ENCODE data around the gene TENT4A.
"Not testable (repeated sequence)": the region's sequence is repeated elsewhere in the genome, so short reads cannot be mapped to it uniquely, and the experiment has no call there.

TENT4A gene

DNA sequence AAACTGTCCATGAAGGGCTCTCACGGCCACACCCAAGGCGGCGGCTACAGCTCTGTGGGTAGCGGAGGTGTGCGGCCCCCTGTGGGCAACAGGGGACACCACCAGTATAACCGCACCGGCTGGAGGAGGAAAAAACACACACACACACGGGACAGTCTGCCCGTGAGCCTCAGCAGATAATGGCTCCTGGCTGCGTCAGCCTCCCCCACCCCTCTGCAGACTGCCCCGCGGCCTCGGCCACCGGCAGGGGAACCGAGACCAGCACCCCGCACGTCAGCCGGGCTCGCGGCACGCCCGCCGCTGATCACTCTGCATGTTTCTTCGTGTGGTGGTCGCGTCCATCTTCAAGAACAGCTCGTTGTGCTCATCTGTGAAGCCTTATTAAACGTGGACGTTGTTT is 41.5 kb downstream of the TENT4A start:
- no peak for DNase-seq

DNA sequence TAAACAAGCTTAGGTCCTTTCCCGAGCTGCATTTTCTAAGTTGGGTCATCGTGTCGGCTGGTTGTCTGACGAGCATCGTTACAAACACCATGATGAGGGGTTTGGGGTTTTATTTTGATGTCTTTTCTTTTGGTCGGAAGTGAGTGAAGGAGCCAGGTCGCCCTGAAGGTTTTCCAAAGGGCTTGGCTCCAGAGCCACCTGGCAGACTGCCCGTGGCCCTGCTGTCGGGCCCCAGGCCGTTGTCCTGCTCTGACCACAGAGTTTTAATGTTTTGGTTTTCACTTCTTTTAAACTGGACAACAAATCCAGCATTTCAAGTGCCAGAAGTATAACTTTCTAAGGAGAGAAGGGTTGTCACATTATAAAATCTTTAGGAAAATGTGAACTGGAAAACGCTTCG is 42.3 kb downstream of the TENT4A start:
- DNase-seq = no peak

DNA sequence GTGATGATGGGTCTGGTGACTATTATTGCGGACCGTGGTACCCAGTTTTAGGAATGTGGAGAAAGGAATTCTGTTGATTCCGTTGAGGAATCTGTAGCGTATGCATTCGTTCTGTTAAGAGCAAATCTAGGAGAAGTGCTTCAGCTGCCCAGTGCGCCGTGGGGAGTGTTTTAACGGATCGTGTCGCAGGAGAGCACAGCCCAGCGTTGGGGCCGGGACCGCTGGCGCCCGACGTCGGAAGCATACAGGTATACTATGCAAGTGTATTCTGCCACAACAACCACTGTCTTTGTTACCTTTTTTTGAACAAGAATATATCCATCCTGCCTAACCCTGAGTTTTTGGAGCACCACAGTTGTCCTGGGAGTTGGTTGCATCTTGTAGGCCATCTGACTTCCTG is 42.7 kb downstream of the TENT4A start:
- DNase-seq = no peak

GRCh38 chr5:6757414-6757969 is 44.3 kb downstream of the TENT4A start:
- no peak for DNase-seq

DNA sequence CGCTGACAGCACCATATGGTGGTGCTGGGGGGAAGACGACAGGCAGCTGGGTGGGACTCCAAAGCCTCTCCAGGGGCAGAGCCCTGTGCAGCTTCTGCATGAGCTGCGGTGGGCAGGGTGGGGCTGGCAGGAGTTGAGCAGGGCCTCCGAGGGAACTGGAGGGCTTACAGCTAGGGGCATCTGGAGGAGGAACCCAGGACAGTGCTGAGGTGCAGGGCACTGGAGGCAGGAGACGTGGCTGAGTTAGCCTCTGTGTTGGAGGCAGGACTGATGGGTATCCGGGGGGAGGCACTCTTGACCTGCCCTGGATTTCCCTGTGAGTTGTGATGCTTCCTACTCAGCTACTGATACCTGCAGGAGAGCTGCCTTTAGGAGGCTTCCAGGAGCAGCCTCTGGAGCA is 45.0 kb downstream of the TENT4A start:
- no peak for DNase-seq

- DNase-seq = no peak
Measured at GRCh38 chr5:6758706-6759105, 45.5 kb downstream of the TENT4A start.

DNA sequence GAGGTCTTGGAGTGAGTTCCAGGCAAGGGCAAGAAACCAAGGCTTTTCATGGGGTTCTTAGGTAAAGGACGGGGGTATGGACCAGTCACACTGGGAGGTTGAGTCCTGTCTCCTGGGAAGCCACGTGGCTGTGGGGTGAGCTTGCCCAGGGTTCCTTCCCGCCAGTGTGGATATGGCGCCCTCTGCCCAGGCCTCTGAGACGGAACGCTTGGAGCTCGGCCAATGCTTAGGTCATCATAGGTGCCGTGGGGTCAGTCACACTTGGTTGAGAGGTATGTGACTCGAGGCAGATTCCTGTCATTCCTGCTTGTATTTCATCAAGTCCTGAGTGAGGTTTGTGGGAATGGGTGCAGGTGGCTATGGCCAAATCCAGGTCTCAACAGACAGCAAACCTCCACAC is 46.2 kb downstream of the TENT4A start:
- no peak for DNase-seq

DNA sequence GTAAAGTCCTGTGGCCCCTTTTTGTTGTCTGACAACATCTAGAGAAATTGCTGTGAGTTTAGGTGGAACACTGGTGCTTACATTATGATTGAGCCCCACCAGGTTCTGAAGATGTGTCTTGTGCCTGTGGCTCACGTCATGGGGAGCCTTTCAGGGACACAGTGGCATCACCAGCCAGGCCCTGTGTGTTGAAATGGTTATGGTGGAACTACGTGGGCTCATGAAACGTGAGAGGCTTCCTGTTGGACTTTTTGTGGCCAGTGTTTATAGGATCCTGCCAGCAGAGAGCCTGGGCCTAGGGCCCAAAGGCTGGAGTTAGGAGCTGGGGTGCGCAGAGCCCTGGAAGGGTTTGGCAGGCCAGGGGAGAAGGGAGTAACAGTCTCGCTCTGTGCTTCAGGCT is 46.8 kb downstream of the TENT4A start:
- DNase-seq = no peak

DNA sequence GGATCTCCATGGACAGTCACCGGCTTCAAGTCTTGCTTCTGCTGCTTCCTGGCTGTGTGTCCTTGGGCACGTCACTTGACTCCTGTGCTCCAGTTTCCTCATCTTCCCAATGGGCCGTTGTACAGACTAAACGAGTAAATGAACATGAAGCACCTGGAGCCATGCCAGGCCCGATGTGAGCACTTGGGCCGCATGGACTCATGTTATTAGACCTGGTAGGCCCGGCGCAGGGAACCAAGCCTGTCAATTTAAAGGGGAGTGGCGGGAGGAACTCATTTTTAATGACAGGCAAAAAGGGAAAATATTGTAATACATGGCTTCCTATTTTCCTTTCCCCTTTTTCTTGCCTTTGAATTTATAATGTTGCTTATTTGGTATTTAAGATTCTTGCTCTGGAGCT is 47.5 kb downstream of the TENT4A start:
- no peak for DNase-seq

DNA sequence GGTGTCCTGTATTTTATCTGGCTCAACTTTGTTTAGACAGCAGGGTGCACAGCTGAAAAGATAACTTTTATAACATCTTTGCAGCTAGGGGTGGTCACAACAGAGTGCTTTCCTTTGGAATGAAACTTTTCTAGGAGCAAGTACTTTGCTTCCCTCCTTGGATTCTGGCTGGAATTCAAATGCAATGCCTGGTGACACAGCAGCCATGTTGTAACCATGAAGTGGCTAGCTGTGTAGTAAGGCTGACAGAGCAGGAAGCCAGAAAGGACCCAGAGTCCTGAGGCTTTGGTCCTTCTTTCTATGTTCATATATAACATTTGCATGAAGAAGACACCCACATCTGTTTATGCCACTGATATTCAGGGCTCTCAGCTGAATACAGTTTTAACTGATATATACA is 48.1 kb downstream of the TENT4A start:
- no peak for DNase-seq

DNA sequence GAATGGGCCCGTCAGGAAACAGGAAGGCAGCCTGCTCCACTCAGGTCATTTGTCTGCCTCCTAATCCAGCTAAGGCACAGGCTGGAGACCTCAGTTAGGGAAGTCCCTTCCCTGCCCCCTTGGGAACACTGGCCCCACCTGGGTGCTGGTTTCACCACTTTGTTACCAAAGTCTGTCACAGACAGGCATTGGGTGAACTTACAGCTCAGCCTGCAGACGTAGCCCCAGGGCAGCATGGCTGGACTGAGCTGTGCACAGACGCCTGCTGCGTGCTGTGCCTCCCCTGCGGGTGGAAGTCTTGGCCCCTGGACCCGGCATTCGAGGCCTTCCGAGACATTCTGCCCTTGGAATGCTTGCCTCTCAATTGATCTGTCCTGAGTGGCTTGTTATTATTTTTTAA is 48.9 kb downstream of the TENT4A start:
- DNase-seq = no peak

- no peak for DNase-seq
Measured at GRCh38 chr5:6762697-6763096, 49.5 kb downstream of the TENT4A start.

- DNase-seq = no peak
Measured at GRCh38 chr5:6763191-6763590, 50.0 kb downstream of the TENT4A start.

GRCh38 chr5:6765612-6766525 is 52.6 kb downstream of the TENT4A start:
- peak; percentile 14 to 55 (median 25) for DNase-seq

DNA sequence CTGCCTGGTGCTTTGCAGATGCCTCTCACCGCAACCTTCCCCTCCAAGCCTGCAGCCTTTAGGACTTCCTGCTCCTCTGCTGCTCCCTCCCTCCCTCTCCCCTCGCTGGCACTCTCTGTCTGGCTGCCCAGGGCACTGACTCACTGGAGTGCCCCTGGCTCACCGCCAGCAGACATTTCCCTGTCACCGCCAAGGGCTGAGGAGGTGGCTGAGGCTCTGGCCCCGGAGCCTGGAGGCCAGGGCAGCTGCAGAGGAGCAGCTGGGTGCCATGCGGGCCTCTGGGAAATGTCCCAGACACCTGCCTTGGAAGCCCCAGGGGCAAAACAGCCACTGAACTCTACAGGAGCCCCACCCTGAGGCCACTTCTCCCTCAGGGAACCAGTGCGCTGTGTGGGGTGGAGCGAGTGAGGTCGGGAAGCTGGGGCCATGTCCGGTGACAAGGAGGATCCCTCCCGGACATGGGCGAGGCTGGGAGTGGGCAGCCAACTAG is 53.4 kb downstream of the TENT4A start:
- DNase-seq = no peak

GRCh38 chr5:6767481-6768063 is 54.3 kb downstream of the TENT4A start:
- no peak for DNase-seq

DNA sequence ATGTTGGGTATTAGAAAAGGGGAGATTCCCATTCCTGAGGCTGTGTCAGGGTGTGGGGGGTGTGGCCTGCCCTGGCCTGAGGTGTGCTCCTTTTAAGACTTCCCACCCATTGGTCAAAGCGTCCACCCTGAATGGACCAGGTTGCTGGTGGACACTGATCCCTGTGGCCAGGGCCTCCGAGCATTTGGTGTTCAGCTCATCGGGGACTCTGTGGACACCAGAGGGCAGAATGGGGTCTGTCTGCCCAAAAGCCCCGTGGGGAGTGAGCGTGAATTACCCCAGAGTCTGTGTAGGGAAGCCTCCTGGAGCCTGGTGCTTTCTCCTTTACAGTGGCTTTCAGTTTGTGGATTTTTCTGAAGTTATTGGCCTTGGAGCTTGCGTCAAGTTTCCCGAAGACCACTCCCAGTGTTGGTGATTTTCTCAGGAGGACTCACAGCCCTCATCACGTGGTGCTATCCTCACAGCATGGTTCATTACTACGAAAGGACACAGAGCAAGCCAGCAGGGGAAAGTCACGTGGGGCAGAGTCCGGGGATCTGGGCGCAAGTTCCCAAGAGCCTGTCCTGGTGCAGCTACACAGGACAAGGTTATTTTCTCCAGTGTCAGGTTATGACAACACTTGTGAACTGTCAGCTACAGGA is 55.5 kb downstream of the TENT4A start:
- DNase-seq = no peak

DNA sequence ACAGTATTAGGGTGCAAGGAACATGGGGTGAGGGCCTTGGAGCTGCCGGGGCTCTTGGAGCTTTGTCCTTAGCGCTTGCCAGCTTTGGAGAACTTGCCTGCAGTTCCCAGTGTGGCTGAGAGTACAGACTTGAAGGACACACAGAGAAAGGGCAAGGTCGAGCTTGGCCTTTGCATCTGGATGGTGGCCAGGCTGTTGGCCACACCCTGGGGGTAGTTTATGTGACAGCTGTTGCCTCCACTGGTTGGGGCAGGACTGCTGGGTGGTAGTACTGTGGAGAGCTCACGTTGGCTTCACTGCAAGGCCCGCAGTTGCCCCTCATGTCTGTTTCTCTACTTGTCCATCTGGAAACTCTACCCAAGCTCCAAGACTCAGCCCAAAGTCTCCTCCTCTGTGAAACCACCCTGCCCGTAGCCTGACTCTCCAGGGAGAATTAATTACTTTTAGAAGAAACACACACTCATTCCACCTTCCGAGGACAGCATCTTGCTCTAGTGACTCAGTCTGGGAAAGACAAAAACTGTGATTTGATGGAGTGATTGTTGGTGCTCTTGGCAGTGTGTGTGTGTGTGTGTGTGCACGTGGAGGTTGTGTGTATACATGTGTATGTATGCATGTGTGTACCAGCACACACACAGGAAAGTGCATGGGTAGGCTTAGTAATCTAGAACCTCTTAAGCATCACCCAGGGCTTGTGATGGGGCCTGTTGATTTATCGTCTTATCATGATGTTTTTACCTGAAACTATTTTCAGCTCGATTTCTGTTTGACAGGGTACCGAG is 57.8 kb downstream of the TENT4A start:
- DNase-seq = no peak

DNA sequence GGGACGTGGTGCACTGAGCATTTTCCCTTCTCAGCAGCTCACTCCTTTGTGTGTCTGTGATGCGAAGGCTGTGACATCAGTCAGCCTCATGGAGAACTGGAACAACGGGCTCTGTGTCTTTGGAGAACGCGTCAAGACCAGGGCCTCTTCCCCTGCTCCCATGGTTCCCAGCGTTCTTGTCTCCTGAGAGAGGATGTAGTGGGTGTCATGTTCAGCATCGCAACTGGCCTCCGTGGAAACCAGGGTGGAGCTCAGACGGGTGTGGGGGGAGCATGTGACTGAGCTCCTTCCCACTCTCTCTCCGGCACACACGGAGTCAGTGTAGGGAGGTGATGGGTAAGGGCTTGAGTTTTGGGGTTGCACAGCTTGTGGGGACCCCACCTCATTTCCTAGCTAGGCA is 59.7 kb downstream of the TENT4A start:
- no peak for DNase-seq

DNA sequence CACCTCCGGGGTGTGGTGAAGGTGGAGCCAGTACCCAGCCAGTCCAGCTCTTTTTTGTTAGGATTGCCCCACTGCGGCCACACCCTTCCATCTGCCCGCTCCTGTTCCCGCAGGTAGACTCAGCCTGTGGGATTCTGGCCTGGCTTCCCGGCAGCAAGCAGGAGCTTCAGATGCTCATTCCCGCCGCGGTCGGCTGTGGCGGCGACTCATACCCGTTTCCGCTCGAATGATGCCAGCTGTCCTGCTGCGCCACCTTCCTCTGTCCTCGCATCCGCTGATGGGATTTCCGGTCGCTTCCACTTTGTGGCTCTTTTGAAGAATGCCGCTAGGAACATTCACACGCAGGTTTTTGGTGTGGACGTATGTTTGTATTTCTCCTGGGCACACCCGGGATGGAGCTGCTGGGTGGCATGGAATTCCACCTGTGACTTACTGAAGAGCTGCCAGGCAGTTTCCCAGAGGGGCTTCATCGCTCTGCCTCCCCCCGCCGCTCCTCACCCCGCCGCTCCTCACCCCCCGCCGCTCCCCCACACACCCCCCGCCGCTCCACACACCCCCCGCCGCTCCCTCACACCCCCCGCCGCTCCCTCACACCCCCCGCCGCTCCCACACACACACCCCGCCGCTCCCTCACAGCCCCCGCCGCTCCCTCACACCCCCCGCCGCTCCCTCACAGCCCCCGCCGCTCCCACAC is 60.3 kb downstream of the TENT4A start:
- DNase-seq = no peak

DNA sequence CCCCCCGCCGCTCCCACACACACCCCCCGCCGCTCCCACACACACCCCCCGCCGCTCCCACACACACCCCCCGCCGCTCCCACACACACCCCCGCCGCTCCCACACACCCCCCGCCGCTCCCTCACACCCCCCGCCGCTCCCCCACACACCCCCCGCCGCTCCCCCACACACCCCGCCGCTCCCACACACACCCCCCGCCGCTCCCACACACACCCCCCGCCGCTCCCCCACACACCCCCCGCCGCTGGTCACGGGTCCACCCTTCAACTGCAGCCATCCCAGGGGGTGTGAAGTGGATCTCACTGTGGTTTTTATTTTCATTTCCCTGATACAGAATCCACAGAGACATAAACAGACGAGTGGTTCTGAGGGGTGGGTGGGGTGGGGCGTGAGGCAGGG is 61.0 kb downstream of the TENT4A start:
- DNase-seq = not testable (repeated sequence)

GRCh38 chr5:6774721-6775204 is 61.5 kb downstream of the TENT4A start:
- DNase-seq = no peak

Data from stimulated activated naive CD4-positive, alpha-beta T cell (primary cell).